Measurements from ENCODE around the gene TRPV6.

DNA sequence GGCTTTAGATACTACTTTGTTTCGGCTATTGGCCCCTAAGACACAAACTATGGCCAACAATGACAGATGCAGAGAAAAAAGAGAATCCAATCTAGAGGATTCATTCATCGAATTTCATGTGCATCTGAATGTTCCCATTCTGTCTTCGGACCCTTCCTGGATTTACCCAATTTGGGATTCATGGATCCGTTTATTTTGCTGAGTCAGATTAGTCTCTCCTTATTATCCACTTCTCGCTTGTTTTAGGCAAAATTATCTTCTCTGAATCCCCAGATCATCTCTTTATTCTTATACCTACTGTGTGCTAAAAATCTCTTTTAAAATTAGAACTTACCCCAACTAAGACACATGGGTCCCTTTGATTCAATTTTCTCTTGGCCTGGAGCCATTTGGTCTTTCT is 6.5 kb downstream of the TRPV6 start:
- TF ChIP-seq, protein P1, sequence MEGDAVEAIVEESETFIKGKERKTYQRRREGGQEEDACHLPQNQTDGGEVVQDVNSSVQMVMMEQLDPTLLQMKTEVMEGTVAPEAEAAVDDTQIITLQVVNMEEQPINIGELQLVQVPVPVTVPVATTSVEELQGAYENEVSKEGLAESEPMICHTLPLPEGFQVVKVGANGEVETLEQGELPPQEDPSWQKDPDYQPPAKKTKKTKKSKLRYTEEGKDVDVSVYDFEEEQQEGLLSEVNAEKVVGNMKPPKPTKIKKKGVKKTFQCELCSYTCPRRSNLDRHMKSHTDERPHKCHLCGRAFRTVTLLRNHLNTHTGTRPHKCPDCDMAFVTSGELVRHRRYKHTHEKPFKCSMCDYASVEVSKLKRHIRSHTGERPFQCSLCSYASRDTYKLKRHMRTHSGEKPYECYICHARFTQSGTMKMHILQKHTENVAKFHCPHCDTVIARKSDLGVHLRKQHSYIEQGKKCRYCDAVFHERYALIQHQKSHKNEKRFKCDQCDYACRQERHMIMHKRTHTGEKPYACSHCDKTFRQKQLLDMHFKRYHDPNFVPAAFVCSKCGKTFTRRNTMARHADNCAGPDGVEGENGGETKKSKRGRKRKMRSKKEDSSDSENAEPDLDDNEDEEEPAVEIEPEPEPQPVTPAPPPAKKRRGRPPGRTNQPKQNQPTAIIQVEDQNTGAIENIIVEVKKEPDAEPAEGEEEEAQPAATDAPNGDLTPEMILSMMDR (IDR thresholded peaks at IDR 0.05; ENCODE audit: insufficient read depth, low read length): no peak
- no peak for TF ChIP-seq POLR2AphosphoS5 (IDR thresholded peaks at IDR 0.05; ENCODE audit: low read depth)
- TF ChIP-seq SPI1 (IDR thresholded peaks at IDR 0.05; ENCODE audit: borderline replicate concordance, low read depth): no peak

All from HL-60 (cell line).